HG02763 (cell line): ENCODE results near the gene MYL3.

ENCODE experiments used
- ATAC-seq: cut with Tn5 transposase; IDR thresholded peaks from one replicate; pipeline ENCODE4 v1.9.1; 2021; ENCODE audit warnings: mild to moderate bottlenecking, moderate library complexity; ENCODE audit not compliant: unreplicated experiment

Gene MYL3

GRCh38 chr3:46851364-46852333 lies 11.6 kb downstream of the MYL3 start:
- ATAC-seq = no peak

GRCh38 chr3:46850468-46850779 lies 12.8 kb downstream of the MYL3 start:
- ATAC-seq = no peak

DNA sequence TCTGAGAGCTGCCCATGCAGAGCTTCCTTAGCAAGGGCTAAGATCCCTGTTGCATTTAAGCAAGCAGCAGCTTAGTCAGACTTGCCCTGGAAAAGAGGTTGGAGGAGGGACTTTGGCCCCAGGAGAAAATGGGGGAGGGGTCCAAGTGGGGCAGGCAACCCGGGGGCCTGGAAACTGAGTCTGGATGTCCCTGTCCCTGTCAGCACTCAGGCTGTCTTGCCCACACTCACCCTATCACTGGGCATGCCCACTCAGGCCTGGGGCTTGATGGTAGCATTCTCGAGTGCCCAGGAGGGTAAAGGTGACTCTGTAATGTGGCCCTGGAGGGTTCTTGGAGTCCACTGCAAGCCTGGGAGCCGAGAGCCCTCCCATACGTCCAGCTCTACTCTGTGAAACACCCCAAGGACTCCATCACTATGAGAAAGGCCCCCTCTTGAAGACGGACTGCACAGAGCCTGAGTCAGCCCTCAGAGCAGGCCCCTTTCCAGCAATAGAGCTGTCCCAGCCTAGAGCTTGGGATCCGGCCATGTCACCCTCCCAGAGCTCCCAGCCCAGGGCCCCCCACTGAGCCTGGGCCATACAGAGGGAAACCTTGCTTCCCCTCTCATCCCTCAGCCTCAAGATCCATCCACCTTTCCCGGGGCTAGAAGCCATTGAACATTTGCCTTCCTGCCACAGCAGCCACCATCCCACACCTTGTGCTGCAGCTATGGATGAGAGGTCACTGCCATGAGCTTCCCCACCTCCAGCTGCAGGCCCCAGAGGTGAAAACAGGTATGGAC lies 13.4 kb downstream of the MYL3 start:
- no peak for ATAC-seq

DNA sequence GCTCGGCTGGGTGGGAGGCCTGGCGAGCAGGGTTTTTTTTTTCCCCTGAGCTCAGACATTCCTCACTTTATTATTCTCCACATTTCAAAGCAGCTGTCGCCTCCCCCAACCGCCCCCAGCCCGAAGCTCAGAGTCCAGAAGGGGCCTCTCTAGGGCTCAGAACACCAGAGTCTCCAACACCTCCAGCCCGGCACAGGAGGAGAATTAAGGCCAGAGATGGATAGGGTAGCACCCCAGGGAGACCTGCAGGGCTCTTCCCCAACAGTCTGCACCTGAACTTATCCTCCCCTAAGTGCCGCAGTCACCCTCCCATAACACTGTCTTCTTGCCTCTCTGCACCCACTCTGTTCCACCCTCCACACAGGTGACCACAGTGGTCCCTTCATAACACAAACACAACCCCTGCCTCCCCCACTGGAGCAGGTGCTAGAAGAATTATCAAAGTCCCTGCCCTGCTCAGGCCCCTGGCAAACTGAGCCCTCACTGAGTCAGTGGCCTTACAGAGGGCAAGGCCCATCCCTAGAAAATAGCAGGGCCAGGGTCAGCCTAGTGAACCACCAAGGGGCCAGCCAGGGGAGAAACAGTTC lies 14.1 kb downstream of the MYL3 start:
- ATAC-seq = no peak

DNA sequence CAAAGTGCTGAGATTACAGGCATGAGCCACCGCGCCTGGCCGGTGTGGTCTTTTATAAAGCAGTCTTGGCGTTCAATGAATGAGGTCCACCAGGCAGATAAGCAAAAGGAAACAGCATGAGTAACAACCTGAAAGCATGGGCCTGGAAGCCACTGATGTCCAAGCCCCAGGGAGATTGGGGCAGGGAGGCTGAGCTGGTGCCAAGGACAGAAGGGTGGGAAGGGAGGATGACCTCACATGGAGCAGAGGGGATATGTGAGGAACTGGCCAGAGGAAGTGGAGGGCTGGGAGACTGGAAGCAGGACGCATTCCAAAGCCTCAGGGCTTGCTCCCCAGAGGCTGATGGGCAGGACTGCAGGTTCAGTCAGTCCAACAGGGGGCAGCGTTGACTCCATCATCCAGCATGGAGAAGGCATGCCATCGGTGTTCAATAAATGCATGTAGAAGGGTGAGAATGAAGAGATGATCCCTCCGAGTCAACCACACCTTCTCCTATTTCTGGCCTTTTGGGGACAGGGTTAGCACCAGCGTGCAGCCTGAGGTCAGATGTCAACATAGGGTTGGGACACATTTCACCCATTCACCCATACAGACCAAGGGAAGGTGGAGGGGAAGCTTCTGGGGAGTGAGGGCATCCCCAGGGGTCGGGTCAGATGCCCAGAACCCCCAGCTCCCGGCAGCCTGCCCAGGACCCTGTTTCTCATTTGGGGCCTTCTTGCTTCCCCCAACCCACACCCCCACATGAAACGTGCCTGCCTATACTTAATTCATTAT lies 14.8 kb downstream of the MYL3 start:
- ATAC-seq = no peak

DNA sequence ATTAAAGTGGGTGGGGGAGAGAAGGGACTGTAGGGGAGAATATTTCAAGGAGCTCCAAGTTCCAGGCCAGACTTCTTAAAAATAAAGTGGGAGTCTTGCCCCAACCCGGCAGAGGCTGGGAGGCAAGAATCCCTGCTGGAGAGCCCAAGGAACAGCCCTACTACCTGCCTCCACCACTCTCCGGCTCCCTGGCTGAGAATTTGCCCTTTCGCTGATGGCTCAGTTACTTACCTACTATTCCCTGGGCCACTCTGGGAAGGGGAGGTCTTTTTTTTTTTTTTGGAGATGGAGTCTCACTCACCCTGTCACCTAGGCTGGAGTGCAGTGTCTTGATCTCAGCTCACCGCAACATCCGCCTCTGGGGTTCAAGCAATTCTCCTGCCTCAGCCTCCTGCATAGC lies 15.5 kb downstream of the MYL3 start:
- no peak for ATAC-seq

DNA sequence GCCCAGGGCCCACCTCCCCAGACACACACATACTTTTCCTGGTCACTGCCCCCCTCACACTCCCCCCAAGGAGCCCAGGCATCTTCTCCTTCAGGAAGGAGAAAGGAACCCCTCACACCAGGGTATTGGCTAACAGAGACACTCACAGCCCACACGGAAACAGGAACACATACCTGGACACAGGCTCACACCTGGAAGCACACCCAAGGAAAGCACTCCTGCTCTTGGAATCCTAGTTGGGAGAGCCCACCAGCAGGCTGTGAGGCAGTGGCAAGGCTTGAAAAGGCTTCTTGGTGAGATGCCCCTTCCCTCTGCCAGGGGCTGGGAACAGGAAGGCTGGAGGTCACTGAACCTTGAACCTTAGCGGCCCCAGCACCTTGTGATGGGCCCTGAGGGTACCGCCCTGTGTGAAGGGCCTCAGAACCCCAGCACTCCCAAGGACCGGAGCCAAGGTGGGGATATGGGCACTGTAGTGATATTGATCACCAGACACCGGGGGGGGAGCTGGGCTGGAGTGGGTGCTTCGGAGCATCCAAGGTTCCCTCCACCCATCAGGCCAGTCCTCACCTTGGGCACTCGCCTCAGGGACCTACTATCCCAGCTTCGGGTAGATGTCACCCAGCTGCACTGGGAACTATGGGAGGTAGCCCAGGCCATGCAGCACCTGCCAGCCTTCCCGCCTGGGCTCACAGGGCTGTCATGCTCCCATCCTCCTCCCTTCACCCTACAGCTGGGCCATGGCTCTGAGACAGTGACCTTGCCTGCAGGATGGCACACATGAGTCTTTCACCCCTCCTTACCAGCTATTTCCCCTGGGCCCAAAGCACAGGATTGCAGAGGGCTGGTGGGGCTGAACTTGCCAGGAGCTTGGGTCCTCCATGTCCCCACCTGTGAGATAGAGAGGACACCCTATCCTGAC lies 16.4 kb downstream of the MYL3 start:
- ATAC-seq = no peak

- peak; percentile 46 for ATAC-seq
Observed at GRCh38 chr3:46845860-46846623, 17.2 kb downstream of the MYL3 start.

DNA sequence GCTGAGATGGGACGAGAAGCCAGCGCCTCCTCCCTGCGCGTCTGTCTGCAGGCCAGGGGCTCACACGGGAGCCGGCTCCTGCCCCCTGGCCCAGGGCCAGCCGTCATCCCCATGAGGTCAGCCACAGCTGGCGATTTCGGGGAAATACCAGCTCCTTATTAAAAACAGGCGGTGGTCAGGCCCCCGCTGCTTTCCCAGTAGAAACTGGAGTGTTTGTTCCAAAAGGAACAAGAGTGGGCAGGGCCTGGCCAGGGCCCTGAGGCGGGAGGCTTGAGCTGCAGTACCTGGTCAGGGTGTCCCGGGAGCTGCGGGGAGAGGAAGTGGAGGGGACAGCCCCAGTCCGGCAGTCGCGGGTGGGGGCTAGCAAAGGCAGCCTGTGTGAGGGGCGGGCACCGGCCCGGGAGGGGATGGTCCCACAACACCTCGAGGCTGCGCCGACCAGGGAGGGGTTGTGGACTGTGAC lies 17.8 kb downstream of the MYL3 start:
- peak; percentile 43 for ATAC-seq

DNA sequence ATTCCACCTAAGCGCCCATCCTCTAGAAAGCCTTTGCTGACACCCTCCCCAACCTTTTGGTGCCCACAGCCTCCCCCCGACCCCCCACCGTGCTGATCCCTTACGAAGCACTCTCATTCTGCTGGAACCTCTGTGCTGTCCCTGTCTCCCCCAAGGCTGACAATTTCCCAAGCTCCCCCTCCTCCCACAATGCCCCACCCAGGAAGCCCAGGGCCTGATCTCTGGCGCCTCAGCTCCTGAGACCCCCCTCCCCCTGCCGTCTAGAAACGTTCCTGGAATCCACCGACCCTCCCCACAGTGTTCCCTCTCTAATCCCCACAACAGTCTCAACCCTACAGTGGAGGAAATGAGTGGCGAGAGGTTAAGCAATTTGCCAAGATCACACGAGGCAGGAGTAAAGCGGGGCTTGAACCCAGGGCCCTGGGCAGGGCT lies 18.3 kb downstream of the MYL3 start:
- ATAC-seq = no peak

DNA sequence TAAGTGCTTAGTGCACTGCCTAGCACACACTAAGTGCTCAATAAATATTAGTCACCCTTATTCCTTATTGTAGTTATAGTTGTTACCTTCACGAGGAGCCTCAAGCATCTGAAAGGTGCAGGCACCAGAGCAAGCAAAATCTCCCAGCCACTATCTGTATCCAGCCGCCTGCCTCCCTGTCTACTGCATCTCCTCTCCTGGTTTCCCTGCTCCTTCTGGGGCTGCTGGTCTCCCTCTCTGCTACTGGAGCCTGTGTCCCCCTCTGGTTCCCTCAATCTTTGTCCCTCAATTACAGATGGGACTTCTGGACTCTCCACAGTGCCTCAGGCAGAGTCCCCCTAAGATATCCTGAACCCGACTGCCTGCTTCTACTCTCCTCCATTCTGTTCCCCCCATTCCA lies 18.8 kb downstream of the MYL3 start:
- no peak for ATAC-seq

DNA sequence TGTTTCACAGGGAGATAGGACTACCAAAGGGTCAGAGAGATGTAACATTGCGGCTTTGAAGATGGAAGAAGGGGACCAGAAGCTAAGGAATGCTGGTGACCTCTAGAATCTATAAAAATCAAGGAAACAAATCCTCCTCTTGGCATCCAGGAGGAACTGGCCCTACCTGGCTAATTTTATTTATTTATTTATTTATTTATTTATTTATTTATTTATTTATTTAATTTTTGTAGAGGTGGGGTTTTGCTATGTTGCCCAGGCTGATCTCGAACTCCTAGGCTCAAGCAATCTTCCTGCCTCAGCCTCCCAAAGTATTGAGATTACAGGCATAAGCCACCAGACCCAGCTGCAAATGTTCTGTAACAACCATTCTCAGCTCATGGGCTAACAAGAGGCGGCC lies 19.7 kb downstream of the MYL3 start:
- ATAC-seq = no peak

DNA sequence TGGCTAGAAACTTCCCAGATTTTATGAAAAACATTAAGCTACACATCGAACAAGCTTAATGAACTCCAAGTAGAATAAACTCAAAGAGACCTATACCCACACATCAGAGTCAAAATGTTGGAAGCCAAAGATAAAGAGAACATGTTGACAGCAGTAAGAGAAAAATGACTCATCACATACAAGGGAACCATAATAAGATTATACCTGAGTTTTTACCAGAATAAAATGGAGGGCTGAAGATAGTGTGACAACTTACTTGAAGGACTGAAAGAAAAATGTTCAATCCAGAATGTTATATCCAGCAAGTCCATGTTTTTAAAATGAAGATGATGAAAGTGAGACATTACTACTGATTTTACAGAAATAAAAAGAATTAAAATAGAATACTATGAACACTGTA lies 22.8 kb downstream of the MYL3 start:
- no peak for ATAC-seq

- ATAC-seq = no peak
Observed at GRCh38 chr3:46838301-46838700, 24.9 kb downstream of the MYL3 start.

GRCh38 chr3:46835491-46835890 lies 27.8 kb downstream of the MYL3 start:
- ATAC-seq = no peak

DNA sequence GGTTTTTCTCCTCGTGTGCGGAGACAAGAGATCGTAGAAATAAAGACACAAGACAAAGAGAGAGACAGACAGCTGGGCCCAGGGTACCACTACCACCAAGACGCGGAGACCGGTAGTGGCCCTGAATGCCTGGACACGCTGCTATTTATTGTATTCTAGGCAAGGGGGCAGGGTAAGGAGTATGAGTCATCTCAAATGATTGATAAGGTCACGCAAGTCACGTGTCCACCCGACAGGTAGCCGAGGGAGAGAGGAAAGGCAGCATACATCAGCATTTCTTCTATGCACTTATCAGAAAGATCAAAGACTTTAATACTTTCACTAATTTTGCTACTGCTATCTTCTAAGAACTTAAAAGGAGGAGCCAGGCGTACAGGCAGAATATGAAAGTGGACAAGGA lies 28.2 kb downstream of the MYL3 start:
- ATAC-seq = no peak

GRCh38 chr3:46833346-46834300 lies 29.6 kb downstream of the MYL3 start:
- ATAC-seq = no peak

GRCh38 chr3:46831841-46832240 lies 31.4 kb downstream of the MYL3 start:
- ATAC-seq = no peak
